ENCODE data around the gene CHN1.

The CHN1 gene

GRCh38 chr2:174798801-174799200 is 206.4 kb downstream of the CHN1 start:
- Histone ChIP-seq H2AK5ac (ENCODE audit: low read length) (no peak overlapping the region), H3K4me1 (ENCODE audit: control insufficient read depth, low read depth, low read length) (peaks cover 7% of the 10 kb centered on the region), H3K4ac (ENCODE audit: low read depth, low read length) (no peak overlapping the region), H4K8ac (ENCODE audit: low read depth, low read length) (no peak overlapping the region), H3K56ac (ENCODE audit: low read length) (no peak overlapping the region), H3K4me2 (ENCODE audit: low read length) (no peak overlapping the region), H2BK5ac (ENCODE audit: low read length) (no peak overlapping the region), H3K36me3 (ENCODE audit: control insufficient read depth, insufficient read depth, low read length) (peaks cover 2% of the 10 kb centered on the region), H3K79me1 (ENCODE audit: low read length) (no peaks in the 10 kb centered on the region), H3K23ac (ENCODE audit: low read length) (no peak overlapping the region), H2BK120ac (ENCODE audit: low read depth, low read length) (no peak overlapping the region), H3K9ac (ENCODE audit: low read length) (no peak overlapping the region), H3K27ac (ENCODE audit: low read depth, low read length) (no peak overlapping the region), H2BK15ac (replicated peaks; ENCODE audit: low read depth) (no peak overlapping the region), H4K5ac (ENCODE audit: low read length) (no peak overlapping the region), H3K18ac (ENCODE audit: low read length) (no peak overlapping the region), H3K27me3 (ENCODE audit: insufficient read depth, low read length, poor library complexity) (no peaks in the 10 kb centered on the region), H3K4me3 (ENCODE audit: low read length) (no peak overlapping the region), H3K79me2 (ENCODE audit: control insufficient read depth, insufficient read depth, low read length) (no peaks in the 10 kb centered on the region)
- peak; percentile 40 for DNase-seq
- no CpG with 5 or more reads among the region's 1 CpG for WGBS (ENCODE audit: extremely low coverage, insufficient coverage, low lambda C conversion rate)

GRCh38 chr2:174797781-174798276 is 207.4 kb downstream of the CHN1 start:
- Histone ChIP-seq H3K18ac (ENCODE audit: low read length) (no peak overlapping the region), H3K79me2 (ENCODE audit: control insufficient read depth, insufficient read depth, low read length) (no peaks in the 10 kb centered on the region), H4K8ac (ENCODE audit: low read depth, low read length) (no peak overlapping the region), H3K4ac (ENCODE audit: low read depth, low read length) (no peak overlapping the region), H2BK5ac (ENCODE audit: low read length) (no peak overlapping the region), H4K5ac (ENCODE audit: low read length) (no peak overlapping the region), H3K9ac (ENCODE audit: low read length) (no peak overlapping the region), H3K4me2 (ENCODE audit: low read length) (no peak overlapping the region), H3K4me3 (ENCODE audit: low read length) (no peak overlapping the region), H2BK15ac (replicated peaks; ENCODE audit: low read depth) (no peak overlapping the region), H3K27ac (ENCODE audit: low read depth, low read length) (no peak overlapping the region), H3K27me3 (ENCODE audit: insufficient read depth, low read length, poor library complexity) (no peaks in the 10 kb centered on the region), H3K56ac (ENCODE audit: low read length) (no peak overlapping the region), H3K79me1 (ENCODE audit: low read length) (no peaks in the 10 kb centered on the region), H3K23ac (ENCODE audit: low read length) (no peak overlapping the region), H3K4me1 (ENCODE audit: control insufficient read depth, low read depth, low read length) (peaks cover 7% of the 10 kb centered on the region), H2BK120ac (ENCODE audit: low read depth, low read length) (no peak overlapping the region), H3K36me3 (ENCODE audit: control insufficient read depth, insufficient read depth, low read length) (peaks cover 2% of the 10 kb centered on the region), H2AK5ac (ENCODE audit: low read length) (no peak overlapping the region)
- DNase-seq = no peak
- no CpG with 5 or more reads among the region's 1 CpG for WGBS (ENCODE audit: extremely low coverage, insufficient coverage, low lambda C conversion rate)

- no peak overlapping the region for H3K4me3 ChIP-seq (ENCODE audit: low read length)
- no peak overlapping the region for H3K4me2 ChIP-seq (ENCODE audit: low read length)
- no peak overlapping the region for H3K27ac ChIP-seq (ENCODE audit: low read depth, low read length)
Observed at GRCh38 chr2:174796319-174796771, 208.8 kb downstream of the CHN1 start.

GRCh38 chr2:174794851-174795374 is 210.3 kb downstream of the CHN1 start:
- Histone ChIP-seq H3K79me2 (ENCODE audit: control insufficient read depth, insufficient read depth, low read length) (no peaks in the 10 kb centered on the region), H3K79me1 (ENCODE audit: low read length) (no peaks in the 10 kb centered on the region), H3K27me3 (ENCODE audit: insufficient read depth, low read length, poor library complexity) (no peaks in the 10 kb centered on the region), H2BK120ac (ENCODE audit: low read depth, low read length) (no peak overlapping the region), H4K5ac (ENCODE audit: low read length) (no peak overlapping the region), H3K27ac (ENCODE audit: low read depth, low read length) (no peak overlapping the region), H3K4me3 (ENCODE audit: low read length) (no peak overlapping the region), H2BK5ac (ENCODE audit: low read length) (no peak overlapping the region), H3K23ac (ENCODE audit: low read length) (no peak overlapping the region), H3K36me3 (ENCODE audit: control insufficient read depth, insufficient read depth, low read length) (peaks cover 2% of the 10 kb centered on the region), H3K4me2 (ENCODE audit: low read length) (no peak overlapping the region), H4K8ac (ENCODE audit: low read depth, low read length) (no peak overlapping the region), H3K9ac (ENCODE audit: low read length) (no peak overlapping the region), H2AK5ac (ENCODE audit: low read length) (no peak overlapping the region), H3K18ac (ENCODE audit: low read length) (no peak overlapping the region), H2BK15ac (replicated peaks; ENCODE audit: low read depth) (peak overlapping the region; percentile 21), H3K56ac (ENCODE audit: low read length) (no peak overlapping the region), H3K4ac (ENCODE audit: low read depth, low read length) (no peak overlapping the region), H3K4me1 (ENCODE audit: control insufficient read depth, low read depth, low read length) (peaks cover 14% of the 10 kb centered on the region)
- no CpG with 5 or more reads among the region's 3 CpGs for WGBS (ENCODE audit: extremely low coverage, insufficient coverage, low lambda C conversion rate)
- no peak for DNase-seq

More at GRCh38 chr2:174796319-174796771, 208.8 kb downstream of the CHN1 start:
- Histone ChIP-seq H2BK15ac (replicated peaks; ENCODE audit: low read depth) (no peak overlapping the region), H2AK5ac (ENCODE audit: low read length) (no peak overlapping the region), H4K8ac (ENCODE audit: low read depth, low read length) (no peak overlapping the region), H2BK5ac (ENCODE audit: low read length) (no peak overlapping the region), H3K27me3 (ENCODE audit: insufficient read depth, low read length, poor library complexity) (no peaks in the 10 kb centered on the region), H3K23ac (ENCODE audit: low read length) (no peak overlapping the region), H3K4ac (ENCODE audit: low read depth, low read length) (no peak overlapping the region), H3K56ac (ENCODE audit: low read length) (no peak overlapping the region), H3K9ac (ENCODE audit: low read length) (no peak overlapping the region), H3K79me2 (ENCODE audit: control insufficient read depth, insufficient read depth, low read length) (no peaks in the 10 kb centered on the region), H3K4me1 (ENCODE audit: control insufficient read depth, low read depth, low read length) (peaks cover 11% of the 10 kb centered on the region), H2BK120ac (ENCODE audit: low read depth, low read length) (no peak overlapping the region), H3K36me3 (ENCODE audit: control insufficient read depth, insufficient read depth, low read length) (peaks cover 2% of the 10 kb centered on the region), H3K79me1 (ENCODE audit: low read length) (no peaks in the 10 kb centered on the region), H4K5ac (ENCODE audit: low read length) (no peak overlapping the region), H3K18ac (ENCODE audit: low read length) (peak overlapping the region; percentile 8)
- peak; percentile 71 for DNase-seq

- H3K4me1 ChIP-seq (ENCODE audit: control insufficient read depth, low read depth, low read length) = peaks cover 18% of the 10 kb centered on the region
- no CpG with 5 or more reads among the region's 7 CpGs for WGBS (ENCODE audit: extremely low coverage, insufficient coverage, low lambda C conversion rate)
Observed at GRCh38 chr2:174792309-174793025, 212.7 kb downstream of the CHN1 start.

More at GRCh38 chr2:174792309-174793025, 212.7 kb downstream of the CHN1 start:
- Histone ChIP-seq H3K23ac (ENCODE audit: low read length) (no peak overlapping the region), H2BK120ac (ENCODE audit: low read depth, low read length) (no peak overlapping the region), H3K18ac (ENCODE audit: low read length) (no peak overlapping the region), H2BK15ac (replicated peaks; ENCODE audit: low read depth) (no peak overlapping the region), H3K56ac (ENCODE audit: low read length) (no peak overlapping the region), H2AK5ac (ENCODE audit: low read length) (no peak overlapping the region), H3K27me3 (ENCODE audit: insufficient read depth, low read length, poor library complexity) (no peaks in the 10 kb centered on the region), H4K5ac (ENCODE audit: low read length) (no peak overlapping the region), H3K79me1 (ENCODE audit: low read length) (no peaks in the 10 kb centered on the region), H3K9ac (ENCODE audit: low read length) (no peak overlapping the region), H3K4me2 (ENCODE audit: low read length) (no peak overlapping the region), H3K79me2 (ENCODE audit: control insufficient read depth, insufficient read depth, low read length) (no peaks in the 10 kb centered on the region), H3K4ac (ENCODE audit: low read depth, low read length) (no peak overlapping the region), H2BK5ac (ENCODE audit: low read length) (no peak overlapping the region), H4K8ac (ENCODE audit: low read depth, low read length) (no peak overlapping the region), H3K27ac (ENCODE audit: low read depth, low read length) (no peak overlapping the region), H3K36me3 (ENCODE audit: control insufficient read depth, insufficient read depth, low read length) (no peaks in the 10 kb centered on the region), H3K4me3 (ENCODE audit: low read length) (no peak overlapping the region)
- DNase-seq = no peak
